GM19351 (cell line): ENCODE data around the gene EHD4.

Source experiments
- ATAC-seq: cut with Tn5 transposase; IDR thresholded peaks from one replicate; pipeline ENCODE4 v1.9.1; 2021; ENCODE audit warnings: mild to moderate bottlenecking, moderate library complexity; ENCODE audit not compliant: unreplicated experiment

The EHD4 gene

GRCh38 chr15:41866263-41866703 is 106.1 kb downstream of the EHD4 start:
- no peak for ATAC-seq

GRCh38 chr15:41865490-41866055 is 106.8 kb downstream of the EHD4 start:
- ATAC-seq: no peak

GRCh38 chr15:41862515-41863116 is 109.7 kb downstream of the EHD4 start:
- ATAC-seq: no peak

GRCh38 chr15:41861736-41862356 is 110.5 kb downstream of the EHD4 start:
- no peak for ATAC-seq

GRCh38 chr15:41860049-41860828 is 112.1 kb downstream of the EHD4 start:
- ATAC-seq: no peak

GRCh38 chr15:41858756-41859155 is 113.6 kb downstream of the EHD4 start:
- ATAC-seq: no peak

GRCh38 chr15:41857316-41857715 is 115.0 kb downstream of the EHD4 start:
- no peak for ATAC-seq

GRCh38 chr15:41856716-41857115 is 115.6 kb downstream of the EHD4 start:
- ATAC-seq: no peak

- ATAC-seq: no peak
Observed at GRCh38 chr15:41856262-41856661, 116.1 kb downstream of the EHD4 start.

GRCh38 chr15:41855261-41855961 is 116.9 kb downstream of the EHD4 start:
- ATAC-seq: no peak

GRCh38 chr15:41854443-41854842 is 117.9 kb downstream of the EHD4 start:
- no peak for ATAC-seq

GRCh38 chr15:41853831-41854230 is 118.5 kb downstream of the EHD4 start:
- ATAC-seq: no peak

- no peak for ATAC-seq
Observed at GRCh38 chr15:41852736-41853590, 119.4 kb downstream of the EHD4 start.

- no peak for ATAC-seq
Observed at GRCh38 chr15:41851755-41852370, 120.5 kb downstream of the EHD4 start.

GRCh38 chr15:41851167-41851523 is 121.2 kb downstream of the EHD4 start:
- no peak for ATAC-seq

- ATAC-seq: no peak
Observed at GRCh38 chr15:41850482-41851166, 121.7 kb downstream of the EHD4 start.

GRCh38 chr15:41849861-41850260 is 122.5 kb downstream of the EHD4 start:
- no peak for ATAC-seq

GRCh38 chr15:41849204-41849603 is 123.2 kb downstream of the EHD4 start:
- ATAC-seq: no peak

GRCh38 chr15:41848631-41849030 is 123.7 kb downstream of the EHD4 start:
- no peak for ATAC-seq
